HEK293 (cell line): Measurements from ENCODE around the gene PRSS33.

Experiments used
- CTCF ChIA-PET: fragments of 350-600 bp; formaldehyde crosslinking; extraction: SDS; loops from one replicate; lab custom pipeline; 2021; ENCODE audit warnings: antibody characterized with exemption; lab: Yijun Ruan, JAX
- POLR2A ChIA-PET: fragments of 300-600 bp; formaldehyde crosslinking; extraction: SDS; loops from one replicate; lab custom pipeline; 2020; ENCODE audit warnings: antibody characterized with exemption, inconsistent platforms; lab: Yijun Ruan, JAX
- H3K27ac ChIP-seq: fragments of 200-500 bp; sonication (Bioruptor generic); 2 replicates; pipeline ENCODE4 v1.5.1; 2014; ENCODE audit warnings: low read depth, low read length, control low read depth, inconsistent platforms; ENCODE audit errors: extremely low read depth
- H3K36me3 ChIP-seq, 2 experiments: fragments of 200-500 bp in 1 of 2; sonication (Bioruptor generic) in 1 of 2; 1 replicate in 1 of 2; 2 replicates in 1 of 2; pipeline ENCODE4 v1.5.1; 2014 to 2017; ENCODE audit warnings: inconsistent platforms in 2 of 2, low read length in 2 of 2; ENCODE audit not compliant: control insufficient read depth in 2 of 2, insufficient read depth in 1 of 2
- H3K4me1 ChIP-seq: fragments of 200-500 bp; sonication (Bioruptor generic); 2 replicates; pipeline ENCODE4 v1.5.1; 2014; ENCODE audit warnings: mild to moderate bottlenecking, low read length, inconsistent platforms; ENCODE audit not compliant: control insufficient read depth, insufficient read depth
- H3K4me3 ChIP-seq: 2 replicates; pipeline ENCODE4 v1.5.1; 2011; ENCODE audit warnings: low read depth, mild to moderate bottlenecking, control low read depth, low read length, moderate library complexity
- H3K9me3 ChIP-seq: fragments of 200-500 bp; sonication (Bioruptor generic); 2 replicates; pipeline ENCODE4 v1.5.1; 2014; ENCODE audit warnings: low read depth, low read length, inconsistent platforms; ENCODE audit not compliant: control insufficient read depth, insufficient read depth
- KLF1 ChIP-seq: fragments of 450-650 bp; formaldehyde crosslinking; IDR thresholded peaks from 2 replicates; pipeline ENCODE4 v1.5.1; 2016; ENCODE audit warnings: missing biosample characterization, missing genetic modification characterization
- KLF10 ChIP-seq: fragments of 450-650 bp; IDR thresholded peaks from 2 replicates; pipeline ENCODE4 v1.5.1; 2018; ENCODE audit warnings: missing biosample characterization, mild to moderate bottlenecking, missing genetic modification characterization
- KLF16 ChIP-seq: fragments of 450-650 bp; formaldehyde crosslinking; IDR thresholded peaks from 2 replicates; pipeline ENCODE4 v1.5.1; 2017; ENCODE audit warnings: missing biosample characterization, missing genetic modification characterization
- MEIS1 ChIP-seq: sonication (generic); formaldehyde crosslinking; IDR thresholded peaks from 2 replicates; pipeline ENCODE4 v1.8.1; 2022; ENCODE audit warnings: missing genetic modification reagents, mild to moderate bottlenecking, borderline replicate concordance
- OSR2 ChIP-seq: fragments of 450-650 bp; formaldehyde crosslinking; IDR thresholded peaks from 2 replicates; pipeline ENCODE4 v1.5.1; 2016; ENCODE audit warnings: missing biosample characterization, missing genetic modification characterization
- SALL2 ChIP-seq: fragments of 450-650 bp; formaldehyde crosslinking; IDR thresholded peaks from 2 replicates; pipeline ENCODE4 v1.5.0; 2017; ENCODE audit warnings: missing biosample characterization, mild to moderate bottlenecking, missing genetic modification characterization, borderline replicate concordance
- ZBTB48 ChIP-seq: fragments of 450-650 bp; formaldehyde crosslinking; IDR thresholded peaks from 2 replicates; pipeline ENCODE4 v1.5.1; 2016; ENCODE audit warnings: missing biosample characterization, missing genetic modification characterization
- ZNF121 ChIP-seq: fragments of 450-650 bp; formaldehyde crosslinking; IDR thresholded peaks from 2 replicates; pipeline ENCODE4 v1.5.1; 2016; ENCODE audit warnings: missing biosample characterization, missing genetic modification characterization
- ZNF133 ChIP-seq: fragments of 450-650 bp; formaldehyde crosslinking; IDR thresholded peaks from 2 replicates; pipeline ENCODE4 v1.5.1; 2016; ENCODE audit warnings: missing biosample characterization, missing genetic modification characterization
- ZNF169 ChIP-seq: fragments of 450-650 bp; formaldehyde crosslinking; IDR thresholded peaks from 2 replicates; pipeline ENCODE4 v1.5.1; 2016; ENCODE audit warnings: missing biosample characterization, missing genetic modification characterization
- ZNF341 ChIP-seq: fragments of 450-650 bp; formaldehyde crosslinking; IDR thresholded peaks from 2 replicates; pipeline ENCODE4; 2016; ENCODE audit warnings: low read depth, missing biosample characterization, missing genetic modification characterization
- ZNF350 ChIP-seq: fragments of 450-650 bp; formaldehyde crosslinking; IDR thresholded peaks from 2 replicates; pipeline ENCODE4 v1.5.0; 2017; ENCODE audit warnings: missing biosample characterization, mild to moderate bottlenecking, missing genetic modification characterization
- ZNF426 ChIP-seq: fragments of 450-650 bp; formaldehyde crosslinking; IDR thresholded peaks from 2 replicates; pipeline ENCODE4 v1.5.1; 2017; ENCODE audit warnings: missing biosample characterization, missing genetic modification characterization, mild to moderate bottlenecking, inconsistent platforms, moderate library complexity
- ZNF514 ChIP-seq: fragments of 450-650 bp; formaldehyde crosslinking; IDR thresholded peaks from 2 replicates; pipeline ENCODE4 v1.5.1; 2016; ENCODE audit warnings: missing biosample characterization, missing genetic modification characterization
- ZNF560 ChIP-seq: fragments of 450-650 bp; formaldehyde crosslinking; IDR thresholded peaks from 2 replicates; pipeline ENCODE4 v1.5.1; 2017; ENCODE audit warnings: missing biosample characterization, missing genetic modification characterization, borderline replicate concordance
- ZNF585B ChIP-seq: fragments of 450-650 bp; formaldehyde crosslinking; IDR thresholded peaks from 2 replicates; pipeline ENCODE4 v1.5.1; 2016; ENCODE audit warnings: missing biosample characterization, missing genetic modification characterization
- ZNF596 ChIP-seq: fragments of 450-650 bp; IDR thresholded peaks from 2 replicates; pipeline ENCODE4 v1.5.0; 2018; ENCODE audit warnings: missing biosample characterization, mild to moderate bottlenecking, missing genetic modification characterization, moderate library complexity
- TF ChIP-seq, protein P1 (sequence below): fragments of 450-650 bp; IDR thresholded peaks from 2 replicates; pipeline ENCODE4 v1.5.1; 2018; ENCODE audit warnings: missing biosample characterization, missing genetic modification characterization
- TF ChIP-seq, protein P2 (sequence below): fragments of 450-650 bp; formaldehyde crosslinking; IDR thresholded peaks from 2 replicates; pipeline ENCODE4 v1.5.0; 2017; ENCODE audit warnings: missing biosample characterization, missing genetic modification characterization, borderline replicate concordance
- TF ChIP-seq, protein P3 (sequence below): fragments of 450-650 bp; IDR thresholded peaks from 2 replicates; pipeline ENCODE4 v1.5.1; 2018; ENCODE audit warnings: missing biosample characterization, mild to moderate bottlenecking, missing genetic modification characterization
- TF ChIP-seq, protein P4 (sequence below): fragments of 450-650 bp; formaldehyde crosslinking; IDR thresholded peaks from 2 replicates; pipeline ENCODE4 v1.5.1; 2016; ENCODE audit warnings: missing biosample characterization, missing genetic modification characterization

Gene PRSS33

DNA sequence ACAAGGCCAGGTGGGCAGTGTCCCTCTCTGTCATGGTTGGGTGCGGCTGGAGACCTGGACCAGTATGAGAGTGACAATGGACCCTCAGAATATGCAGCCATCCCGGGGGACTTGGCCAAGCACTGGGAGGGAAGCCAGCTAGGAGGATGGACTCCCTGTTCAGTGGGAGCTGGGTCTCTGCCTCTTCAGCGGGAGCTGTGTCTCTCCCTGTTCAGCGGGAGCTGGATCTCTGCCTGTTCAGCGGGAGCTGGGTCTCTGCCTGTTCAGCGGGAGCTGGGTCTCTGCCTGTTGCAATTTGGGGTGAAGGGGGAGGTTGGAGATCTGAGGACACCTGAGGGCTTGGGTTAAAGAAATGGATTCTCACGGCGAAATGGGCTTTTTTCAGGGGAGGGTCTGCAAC lies 3.8 kb upstream of the PRSS33 start:
- ChIA-PET POLR2A (no interaction called here), CTCF (interaction anchor here (0.6 to 1.6 kb wide), 2 partner anchors 10 to 306 kb away, joined by 3 to 6 read pairs; no protein-coding TSS in a partner anchor)
- TF ChIP-seq ZNF169 (tag by site-specific recombination) (no peak), KLF16 (tag by site-specific recombination) (no peak), SALL2 (tag by site-specific recombination) (no peak), ZNF560 (tag by site-specific recombination) (no peak), ZNF596 (tag by site-specific recombination) (no peak)
- TF ChIP-seq, protein P1, sequence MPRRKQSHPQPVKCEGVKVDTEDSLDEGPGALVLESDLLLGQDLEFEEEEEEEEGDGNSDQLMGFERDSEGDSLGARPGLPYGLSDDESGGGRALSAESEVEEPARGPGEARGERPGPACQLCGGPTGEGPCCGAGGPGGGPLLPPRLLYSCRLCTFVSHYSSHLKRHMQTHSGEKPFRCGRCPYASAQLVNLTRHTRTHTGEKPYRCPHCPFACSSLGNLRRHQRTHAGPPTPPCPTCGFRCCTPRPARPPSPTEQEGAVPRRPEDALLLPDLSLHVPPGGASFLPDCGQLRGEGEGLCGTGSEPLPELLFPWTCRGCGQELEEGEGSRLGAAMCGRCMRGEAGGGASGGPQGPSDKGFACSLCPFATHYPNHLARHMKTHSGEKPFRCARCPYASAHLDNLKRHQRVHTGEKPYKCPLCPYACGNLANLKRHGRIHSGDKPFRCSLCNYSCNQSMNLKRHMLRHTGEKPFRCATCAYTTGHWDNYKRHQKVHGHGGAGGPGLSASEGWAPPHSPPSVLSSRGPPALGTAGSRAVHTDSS (tag by site-specific recombination): no peak
- TF ChIP-seq, protein P2, sequence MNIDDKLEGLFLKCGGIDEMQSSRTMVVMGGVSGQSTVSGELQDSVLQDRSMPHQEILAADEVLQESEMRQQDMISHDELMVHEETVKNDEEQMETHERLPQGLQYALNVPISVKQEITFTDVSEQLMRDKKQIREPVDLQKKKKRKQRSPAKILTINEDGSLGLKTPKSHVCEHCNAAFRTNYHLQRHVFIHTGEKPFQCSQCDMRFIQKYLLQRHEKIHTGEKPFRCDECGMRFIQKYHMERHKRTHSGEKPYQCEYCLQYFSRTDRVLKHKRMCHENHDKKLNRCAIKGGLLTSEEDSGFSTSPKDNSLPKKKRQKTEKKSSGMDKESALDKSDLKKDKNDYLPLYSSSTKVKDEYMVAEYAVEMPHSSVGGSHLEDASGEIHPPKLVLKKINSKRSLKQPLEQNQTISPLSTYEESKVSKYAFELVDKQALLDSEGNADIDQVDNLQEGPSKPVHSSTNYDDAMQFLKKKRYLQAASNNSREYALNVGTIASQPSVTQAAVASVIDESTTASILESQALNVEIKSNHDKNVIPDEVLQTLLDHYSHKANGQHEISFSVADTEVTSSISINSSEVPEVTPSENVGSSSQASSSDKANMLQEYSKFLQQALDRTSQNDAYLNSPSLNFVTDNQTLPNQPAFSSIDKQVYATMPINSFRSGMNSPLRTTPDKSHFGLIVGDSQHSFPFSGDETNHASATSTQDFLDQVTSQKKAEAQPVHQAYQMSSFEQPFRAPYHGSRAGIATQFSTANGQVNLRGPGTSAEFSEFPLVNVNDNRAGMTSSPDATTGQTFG (tag by site-specific recombination): no peak
- no peaks in the 10 kb centered on the region for H3K9me3 ChIP-seq
- H3K4me1 ChIP-seq: peaks cover 8% of the 10 kb centered on the region; the same call in 1 of the 2 replicates
- H3K4me3 ChIP-seq: no peak overlapping the region
- H3K36me3 ChIP-seq: no peaks in the 10 kb centered on the region
- H3K27ac ChIP-seq: no peak overlapping the region

DNA sequence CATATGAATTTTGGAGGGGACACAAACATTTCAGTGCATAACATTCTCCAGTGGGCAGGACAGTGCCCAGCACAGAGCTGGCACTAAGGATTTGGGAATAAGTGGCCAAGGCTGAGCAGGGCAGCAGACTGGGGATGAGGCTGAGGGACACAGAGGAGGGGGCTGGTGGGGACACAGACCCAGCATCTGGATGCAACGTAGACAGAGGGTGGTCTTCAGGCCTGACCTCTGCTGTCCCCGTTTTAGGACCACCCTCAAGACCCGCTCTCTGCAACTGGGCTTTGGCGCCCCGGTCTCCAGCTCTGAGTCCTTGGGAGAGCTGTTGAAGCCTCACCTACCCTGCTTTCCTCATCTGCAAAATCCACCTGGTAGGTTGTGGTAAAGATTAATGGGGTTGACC lies 3.3 kb upstream of the PRSS33 start:
- Histone ChIP-seq H3K9me3 (no peaks in the 10 kb centered on the region), H3K4me1 (peaks cover 7% of the 10 kb centered on the region; the same call in 1 of the 2 replicates), H3K27ac (no peak overlapping the region), H3K36me3 (no peaks in the 10 kb centered on the region), H3K4me3 (no peak overlapping the region)
- ChIA-PET POLR2A (no interaction called here), CTCF (interaction anchor here (0.6 to 1.6 kb wide), 2 partner anchors 10 to 306 kb away, joined by 3 to 6 read pairs; no protein-coding TSS in a partner anchor)
- TF ChIP-seq, protein P3, sequence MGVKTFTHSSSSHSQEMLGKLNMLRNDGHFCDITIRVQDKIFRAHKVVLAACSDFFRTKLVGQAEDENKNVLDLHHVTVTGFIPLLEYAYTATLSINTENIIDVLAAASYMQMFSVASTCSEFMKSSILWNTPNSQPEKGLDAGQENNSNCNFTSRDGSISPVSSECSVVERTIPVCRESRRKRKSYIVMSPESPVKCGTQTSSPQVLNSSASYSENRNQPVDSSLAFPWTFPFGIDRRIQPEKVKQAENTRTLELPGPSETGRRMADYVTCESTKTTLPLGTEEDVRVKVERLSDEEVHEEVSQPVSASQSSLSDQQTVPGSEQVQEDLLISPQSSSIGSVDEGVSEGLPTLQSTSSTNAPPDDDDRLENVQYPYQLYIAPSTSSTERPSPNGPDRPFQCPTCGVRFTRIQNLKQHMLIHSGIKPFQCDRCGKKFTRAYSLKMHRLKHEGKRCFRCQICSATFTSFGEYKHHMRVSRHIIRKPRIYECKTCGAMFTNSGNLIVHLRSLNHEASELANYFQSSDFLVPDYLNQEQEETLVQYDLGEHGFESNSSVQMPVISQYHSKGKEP: no peak
- TF ChIP-seq MEIS1 (CRISPR knock-in tag) (no peak), ZNF514 (tag by site-specific recombination) (no peak)

DNA sequence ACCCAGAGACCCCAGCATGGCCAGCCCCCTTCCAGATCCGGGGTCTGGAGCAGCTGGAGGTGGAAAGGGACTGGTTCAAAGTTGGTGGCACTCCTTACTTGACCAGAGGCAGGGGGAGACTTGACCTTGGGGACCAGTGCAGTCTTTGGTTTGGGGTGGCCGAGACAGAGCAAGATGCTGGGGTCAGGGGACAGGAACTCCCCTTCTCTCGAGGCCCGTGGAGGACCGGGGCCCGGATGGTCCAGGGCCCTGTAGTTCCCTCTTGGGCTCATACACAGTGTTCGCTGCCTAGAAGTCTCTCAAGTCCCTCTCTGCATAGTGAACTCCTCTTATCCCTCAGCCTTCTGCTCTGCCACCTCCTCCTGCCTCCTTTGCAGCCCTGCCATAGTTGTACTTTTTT lies 601 bp upstream of the PRSS33 start:
- Histone ChIP-seq H3K4me3 (no peak overlapping the region), H3K9me3 (no peaks in the 10 kb centered on the region), H3K27ac (no peak overlapping the region), H3K4me1 (no peaks in the 10 kb centered on the region), H3K36me3 (no peaks in the 10 kb centered on the region)
- ChIA-PET POLR2A (interaction anchor here (0.7 kb wide), 1 partner anchor 35 kb away, joined by 4 read pairs; the partner anchor contains the start of gene SRRM2), CTCF (interaction anchor here (1.0 kb wide), 1 partner anchor 80 kb away, joined by 5 read pairs; no protein-coding TSS in a partner anchor)
- no peak for TF ChIP-seq ZNF121

DNA sequence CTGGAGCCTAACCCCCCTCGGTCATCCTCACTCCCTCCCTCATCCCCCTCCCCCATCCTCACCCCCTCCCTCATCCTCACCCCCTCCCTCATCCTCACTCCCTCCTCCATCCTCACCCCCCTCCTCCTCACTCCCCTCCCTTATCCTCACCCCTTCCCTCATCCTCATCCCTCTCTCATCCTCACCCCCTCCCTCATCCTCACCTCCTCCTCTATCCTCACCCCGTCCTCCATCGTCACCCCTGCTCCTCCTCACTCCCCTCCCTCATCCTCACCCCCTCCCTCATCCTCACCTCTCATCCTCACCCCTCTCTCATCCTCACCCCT lies 571 bp downstream of the PRSS33 start:
- Histone ChIP-seq H3K4me3 (no peak overlapping the region), H3K4me1 (no peaks in the 10 kb centered on the region), H3K27ac (no peak overlapping the region), H3K9me3 (no peaks in the 10 kb centered on the region), H3K36me3 (no peaks in the 10 kb centered on the region)
- ChIA-PET CTCF (no interaction called here), POLR2A (no interaction called here)
- no peak for TF ChIP-seq KLF1 (tag by site-specific recombination)
- no peak for TF ChIP-seq OSR2 (tag by site-specific recombination)
- no peak for TF ChIP-seq KLF16 (tag by site-specific recombination)
- TF ChIP-seq ZBTB48 (tag by site-specific recombination): no peak
- TF ChIP-seq, protein P4, sequence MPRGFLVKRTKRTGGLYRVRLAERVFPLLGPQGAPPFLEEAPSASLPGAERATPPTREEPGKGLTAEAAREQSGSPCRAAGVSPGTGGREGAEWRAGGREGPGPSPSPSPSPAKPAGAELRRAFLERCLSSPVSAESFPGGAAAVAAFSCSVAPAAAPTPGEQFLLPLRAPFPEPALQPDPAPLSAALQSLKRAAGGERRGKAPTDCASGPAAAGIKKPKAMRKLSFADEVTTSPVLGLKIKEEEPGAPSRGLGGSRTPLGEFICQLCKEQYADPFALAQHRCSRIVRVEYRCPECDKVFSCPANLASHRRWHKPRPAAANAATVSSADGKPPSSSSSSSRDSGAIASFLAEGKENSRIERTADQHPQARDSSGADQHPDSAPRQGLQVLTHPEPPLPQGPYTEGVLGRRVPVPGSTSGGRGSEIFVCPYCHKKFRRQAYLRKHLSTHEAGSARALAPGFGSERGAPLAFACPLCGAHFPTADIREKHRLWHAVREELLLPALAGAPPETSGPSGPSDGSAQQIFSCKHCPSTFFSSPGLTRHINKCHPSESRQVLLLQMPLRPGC (tag by site-specific recombination): no peak
- TF ChIP-seq ZNF341 (tag by site-specific recombination): no peak
- no peak for TF ChIP-seq ZNF585B (tag by site-specific recombination)
- TF ChIP-seq ZNF133 (tag by site-specific recombination): no peak
- no peak for TF ChIP-seq ZNF350 (tag by site-specific recombination)
- TF ChIP-seq KLF10 (tag by site-specific recombination): no peak
- no peak for TF ChIP-seq ZNF426
